Measurements from ENCODE around the gene NME9.
"Not testable (repeated sequence)": the region's sequence is repeated elsewhere in the genome, so short reads cannot be mapped to it uniquely, and the experiment has no call there.

Gene NME9, protein sequence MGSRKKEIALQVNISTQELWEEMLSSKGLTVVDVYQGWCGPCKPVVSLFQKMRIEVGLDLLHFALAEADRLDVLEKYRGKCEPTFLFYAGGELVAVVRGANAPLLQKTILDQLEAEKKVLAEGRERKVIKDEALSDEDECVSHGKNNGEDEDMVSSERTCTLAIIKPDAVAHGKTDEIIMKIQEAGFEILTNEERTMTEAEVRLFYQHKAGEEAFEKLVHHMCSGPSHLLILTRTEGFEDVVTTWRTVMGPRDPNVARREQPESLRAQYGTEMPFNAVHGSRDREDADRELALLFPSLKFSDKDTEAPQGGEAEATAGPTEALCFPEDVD

DNA sequence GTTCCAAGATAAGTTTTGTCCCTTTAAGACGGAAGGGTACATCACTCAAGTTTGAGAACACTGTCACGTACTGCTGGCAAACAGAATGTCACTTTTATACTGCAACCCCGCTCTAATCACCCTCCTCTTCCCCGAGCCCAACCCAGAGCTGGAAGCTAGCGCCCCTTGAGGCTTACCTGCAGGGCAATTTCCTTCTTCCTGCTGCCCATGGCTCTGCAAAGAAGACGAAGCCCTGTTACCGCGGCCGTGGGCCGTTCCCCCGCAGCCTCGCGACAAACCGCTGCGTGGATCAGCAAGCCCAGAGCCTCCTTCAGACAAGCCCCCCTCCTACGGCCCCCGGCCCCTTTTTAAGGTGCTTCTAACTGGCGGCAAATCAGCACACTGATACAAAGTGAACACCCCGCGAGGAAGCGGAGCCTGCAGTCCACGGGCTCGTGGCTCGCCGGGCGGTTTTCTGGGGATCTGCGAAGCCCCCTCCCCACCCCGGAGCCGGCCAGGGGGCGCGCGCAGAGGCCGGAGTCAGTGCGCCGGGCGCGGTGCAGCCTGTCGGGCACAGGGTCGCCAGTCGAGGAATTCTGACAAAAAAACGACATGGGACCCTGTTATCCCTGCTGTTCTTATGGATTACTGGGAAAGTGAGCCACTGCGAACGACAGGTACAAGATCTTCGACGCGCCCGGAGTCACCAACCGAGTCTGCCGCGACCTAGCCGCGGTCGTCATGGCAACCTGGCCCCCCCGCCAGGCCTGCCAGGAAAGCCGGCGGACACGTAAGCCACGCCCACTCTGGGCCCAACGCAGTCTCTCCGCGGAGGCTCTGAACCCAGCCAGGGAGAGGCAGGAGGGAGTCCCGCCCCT lies at the start of gene NME9:
NME9 (minus strand) TSS at position 725 of the 857 bp plus-strand sequence; CDS start at position 209, 516 bp downstream.
- FAIRE-seq, result no peak

DNA sequence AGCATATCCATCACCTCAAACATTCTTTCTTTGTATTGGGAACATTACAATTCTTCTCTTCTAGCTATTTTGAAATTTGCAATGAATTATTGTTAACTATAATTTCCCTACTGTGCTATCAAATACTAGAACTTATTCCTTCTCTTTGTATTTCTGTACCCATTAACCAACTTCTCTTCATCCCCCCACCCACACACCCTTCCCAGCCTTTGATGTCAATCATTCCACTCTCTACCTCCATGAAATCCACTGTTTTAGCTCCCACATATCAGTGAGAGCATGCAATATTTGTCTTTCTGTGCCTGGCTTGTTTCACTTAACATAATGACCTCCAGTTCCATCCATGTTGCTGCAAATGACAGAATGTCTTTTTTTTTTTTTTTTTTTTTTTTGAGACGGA lies 49.3 kb upstream of the NME9 start:
- no peak for FAIRE-seq

DNA sequence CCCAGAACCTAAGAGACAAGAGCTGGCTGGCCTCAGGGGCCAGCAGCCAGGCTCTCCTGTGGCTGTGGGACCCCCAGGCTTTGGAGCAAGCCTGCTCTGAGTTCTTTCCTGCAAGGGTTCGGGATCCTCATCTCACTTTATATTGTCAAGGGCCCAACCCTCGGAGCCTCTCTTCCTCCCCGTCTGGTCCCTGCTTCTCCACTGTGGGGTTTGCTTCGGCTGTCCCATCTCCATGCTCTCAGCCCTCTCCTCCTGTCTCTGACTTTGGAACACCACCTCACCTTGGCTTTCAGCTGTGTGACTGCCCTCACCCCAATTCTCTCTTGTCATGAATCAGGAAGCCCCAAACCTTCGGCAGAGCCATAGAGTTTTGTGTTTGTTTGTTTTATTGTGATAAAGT lies 48.7 kb upstream of the NME9 start:
- FAIRE-seq, result no peak

DNA sequence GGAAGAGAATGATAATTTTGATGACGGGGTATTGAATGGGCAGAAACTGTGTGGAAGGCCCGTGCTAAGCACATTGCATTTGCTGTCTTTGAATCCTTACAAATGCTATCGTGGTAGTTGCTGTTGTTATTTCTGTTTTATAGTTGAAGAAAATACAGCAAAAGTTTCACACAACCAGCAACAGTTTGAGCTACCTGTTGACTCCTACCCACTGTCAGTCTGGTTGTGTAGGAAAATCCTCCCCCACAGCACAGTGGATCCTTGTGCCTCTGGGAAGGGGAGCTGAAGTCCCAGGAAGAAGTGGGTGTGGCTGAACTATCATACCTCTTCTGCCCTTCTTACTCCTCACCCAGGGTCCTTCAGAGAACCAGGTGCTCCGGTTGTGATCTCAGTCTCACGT lies 48.2 kb upstream of the NME9 start:
- FAIRE-seq, result no peak

- FAIRE-seq, result not testable (repeated sequence)
These were observed 47.6 kb upstream of the NME9 start for GRCh38 chr3:138377212-138377611.

- FAIRE-seq, result no peak
These were observed 47.0 kb upstream of the NME9 start for GRCh38 chr3:138376663-138377062.

- FAIRE-seq, result peak; percentile 88
These were observed 45.8 kb upstream of the NME9 start for GRCh38 chr3:138375447-138375846.

DNA sequence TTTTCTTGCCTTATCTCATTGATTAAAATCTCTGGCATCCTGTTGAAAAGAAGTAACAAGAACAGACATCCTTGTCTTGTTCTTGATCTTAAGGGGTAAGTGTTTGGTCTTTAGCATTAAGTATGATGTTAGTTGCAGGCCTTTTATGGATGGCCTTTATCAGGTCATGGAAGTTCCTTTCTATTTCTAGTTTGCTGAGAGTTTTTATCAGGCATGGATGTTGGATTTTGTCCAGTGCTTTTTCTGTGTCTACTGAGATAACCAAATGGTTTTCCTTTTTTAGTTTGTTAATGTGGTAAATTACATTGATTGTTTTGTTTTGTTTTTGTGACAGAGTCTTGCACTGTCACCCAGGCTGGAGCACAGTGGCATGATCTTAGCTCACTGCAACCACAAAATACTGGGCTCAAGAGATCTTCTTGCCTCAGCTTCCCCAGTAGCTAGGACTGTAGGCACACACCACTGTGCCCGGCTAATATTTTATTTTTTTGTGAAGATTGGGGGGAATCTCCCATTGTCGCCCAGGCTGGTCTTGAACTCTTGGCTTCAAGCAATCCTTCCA lies 45.0 kb upstream of the NME9 start:
- FAIRE-seq, result no peak

DNA sequence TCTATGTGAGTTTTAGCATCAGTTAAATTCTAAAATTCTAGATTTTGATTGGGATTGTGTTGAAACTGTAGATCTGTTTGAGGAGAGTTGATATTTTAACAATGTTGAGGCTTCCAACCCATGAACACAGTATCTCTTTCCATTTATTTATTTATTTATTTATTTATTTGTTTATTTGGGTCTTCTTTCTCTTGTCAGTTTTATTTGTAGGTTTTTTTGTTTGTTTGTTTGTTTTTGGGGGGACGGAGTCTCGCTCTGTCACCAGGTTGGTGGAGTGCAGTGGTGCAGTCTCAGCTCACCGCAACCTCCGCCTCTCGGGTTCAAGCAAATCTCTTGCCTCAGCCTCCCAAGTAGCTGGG lies 44.1 kb upstream of the NME9 start:
- FAIRE-seq, result no peak

DNA sequence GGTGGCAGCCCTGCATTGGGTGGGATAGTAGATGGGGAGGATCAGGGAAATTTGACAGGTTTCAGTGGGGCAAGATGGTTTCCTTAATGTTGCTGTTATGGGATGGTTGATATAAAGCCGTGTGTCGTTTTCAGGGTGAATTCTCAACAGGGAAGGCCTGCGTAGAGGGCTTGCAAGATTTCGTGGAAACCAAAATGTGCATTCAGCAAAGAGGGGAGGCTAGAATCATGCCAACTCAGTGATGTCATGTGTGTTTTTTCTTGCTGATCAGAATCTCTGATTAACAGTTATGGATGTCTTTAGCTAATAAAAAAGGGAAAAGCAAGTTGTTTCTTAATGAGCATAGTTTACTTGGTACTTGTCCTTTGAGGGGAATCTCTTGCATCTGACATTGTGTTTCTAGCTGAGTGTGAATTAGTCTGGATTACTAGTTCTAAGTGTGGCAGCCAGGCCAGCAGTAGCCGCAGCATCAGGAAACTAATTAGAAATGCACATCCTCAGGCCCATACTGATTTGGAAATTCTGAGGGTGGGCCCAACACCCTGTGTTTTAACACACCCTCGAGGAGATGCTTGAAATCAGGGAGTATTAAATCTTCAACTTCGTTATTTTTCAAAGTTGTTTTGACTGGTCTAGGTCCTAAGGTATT lies 43.6 kb upstream of the NME9 start:
- no peak for FAIRE-seq

GRCh38 chr3:138371070-138371965 lies 41.7 kb upstream of the NME9 start:
- FAIRE-seq, result no peak

DNA sequence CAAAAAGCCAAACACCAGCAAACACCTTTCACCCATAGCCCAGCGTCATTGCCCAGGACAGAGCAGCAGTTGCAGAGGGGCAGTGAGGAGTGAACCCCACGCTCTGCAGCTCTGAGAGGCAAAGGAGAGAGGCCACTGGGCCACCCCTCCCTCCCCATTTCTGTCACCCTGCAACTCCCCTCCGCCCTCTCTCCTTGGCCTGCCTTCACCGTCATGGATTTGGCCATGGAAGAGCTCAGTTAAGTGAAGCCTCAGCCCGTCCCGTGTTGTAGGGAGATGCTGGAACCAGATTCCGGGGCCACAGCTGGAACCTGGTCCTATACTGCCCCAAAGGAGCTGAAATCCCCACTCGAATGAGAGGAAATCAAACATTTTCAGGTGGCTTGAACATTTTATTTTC lies 40.7 kb upstream of the NME9 start:
- no peak for FAIRE-seq

DNA sequence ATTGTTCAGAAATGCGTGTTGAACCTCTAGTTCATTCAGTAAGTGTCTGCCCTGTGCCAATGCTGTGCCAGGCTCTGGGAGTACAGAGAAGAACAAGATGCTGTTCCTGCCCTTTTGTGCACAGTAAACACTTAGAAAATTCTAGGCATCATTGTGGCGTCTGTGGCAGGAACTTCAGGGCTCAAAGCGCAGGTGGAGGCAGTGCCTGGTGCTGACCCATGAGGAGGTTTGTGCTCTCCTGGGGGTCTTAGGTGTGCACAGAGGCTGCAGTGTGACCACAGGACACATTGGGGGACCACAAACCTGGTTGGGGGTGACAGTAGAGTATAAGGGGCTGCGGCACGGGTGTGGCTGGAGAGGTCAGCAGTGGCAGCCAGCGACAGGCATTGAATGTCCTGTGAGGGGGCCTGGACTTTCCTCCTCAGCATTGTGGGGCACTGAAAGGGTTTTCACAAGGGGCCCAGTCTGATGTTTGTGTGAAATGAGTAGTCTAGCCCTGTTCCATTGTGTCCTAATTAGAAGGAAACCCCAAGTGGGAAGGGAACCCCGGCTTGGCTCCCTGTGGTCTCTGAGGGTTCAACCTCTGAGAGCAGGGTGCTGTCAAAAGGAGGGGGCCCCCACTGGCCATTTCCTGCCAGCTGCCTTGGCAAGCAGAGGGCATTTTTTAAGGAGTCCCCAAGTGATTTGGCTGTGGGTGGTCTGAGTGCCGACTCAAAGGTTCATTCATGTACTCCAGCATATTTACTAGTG lies 39.7 kb upstream of the NME9 start:
- no peak for FAIRE-seq

DNA sequence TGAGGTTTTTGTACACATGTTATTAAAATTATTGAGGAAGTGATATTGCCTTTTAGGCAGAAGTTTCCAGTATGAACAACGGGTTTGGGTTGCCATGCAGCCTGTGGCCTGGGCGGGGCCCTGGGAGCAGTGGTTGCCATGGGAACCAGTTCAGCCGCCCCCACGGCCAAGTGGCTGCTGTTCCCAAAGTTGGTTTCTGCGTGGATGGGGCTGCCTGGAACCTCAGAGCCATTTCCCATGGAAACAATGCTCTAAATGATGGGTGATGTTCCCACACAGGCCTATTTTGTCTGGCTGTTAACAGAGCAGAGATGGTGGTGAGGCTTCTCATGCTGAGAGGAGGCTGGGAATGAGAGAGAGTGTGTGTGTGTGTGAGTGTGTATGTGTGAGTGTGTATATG lies 38.3 kb upstream of the NME9 start:
- no peak for FAIRE-seq

DNA sequence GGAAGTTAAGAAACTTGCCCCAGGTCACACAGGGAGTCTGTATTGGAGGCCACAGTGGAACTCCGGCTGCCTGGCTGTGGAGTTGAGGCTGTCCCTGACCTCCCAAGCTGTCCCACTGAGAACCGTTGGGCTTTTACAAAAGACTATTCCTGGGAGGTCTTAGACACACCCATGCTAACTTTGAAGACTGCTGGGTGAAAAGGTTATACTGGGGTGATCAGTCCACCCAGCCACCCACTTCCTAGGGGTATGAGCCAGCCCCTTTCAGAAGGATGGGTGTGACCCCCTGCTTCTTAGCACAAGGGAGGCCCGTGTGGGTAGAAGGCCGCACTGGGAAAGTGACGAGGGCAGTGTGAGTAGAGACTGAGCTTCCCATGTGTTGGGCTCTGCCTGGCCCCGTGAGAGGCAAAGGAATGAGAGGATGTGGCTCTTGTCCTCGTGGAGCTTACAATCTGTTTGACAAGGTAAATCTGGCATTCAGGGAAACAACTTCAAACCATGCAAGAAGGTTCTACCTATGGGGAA lies 37.7 kb upstream of the NME9 start:
- FAIRE-seq, result no peak

DNA sequence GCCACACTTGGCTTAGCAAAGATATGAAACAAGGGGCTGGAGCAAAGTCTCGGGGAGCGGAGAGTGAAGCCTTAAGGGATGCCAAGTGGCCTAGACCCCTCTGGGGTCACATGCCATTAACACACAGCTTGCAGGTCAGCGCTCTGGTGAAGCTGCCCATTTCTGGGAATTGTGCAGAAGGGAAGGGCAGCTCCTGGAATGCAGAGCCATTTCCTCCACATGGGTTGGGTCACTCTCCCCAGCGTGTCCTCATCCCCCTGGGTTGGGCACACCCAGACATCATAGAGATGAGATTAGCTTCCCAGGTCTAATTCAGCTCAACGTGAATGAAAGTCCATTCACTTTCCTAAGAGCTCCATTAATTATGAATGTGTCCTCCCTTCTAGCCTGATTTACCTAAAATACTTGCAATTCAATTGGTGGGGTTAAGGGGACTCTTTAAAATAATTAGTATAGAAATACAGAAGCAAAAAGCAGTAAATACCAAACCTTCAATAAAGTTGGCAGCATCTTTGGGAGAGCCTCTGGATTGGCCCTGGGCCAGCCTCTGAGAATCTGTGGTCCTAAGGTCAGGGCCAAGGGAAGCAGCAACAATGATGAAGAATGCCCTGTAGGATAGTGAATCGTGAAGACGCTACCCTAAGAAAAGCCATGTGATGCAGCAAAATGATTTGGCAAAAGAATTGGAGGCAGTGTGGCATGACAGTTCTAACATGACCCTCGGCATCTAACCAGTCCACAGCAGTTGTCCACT lies 36.5 kb upstream of the NME9 start:
- FAIRE-seq, result no peak

DNA sequence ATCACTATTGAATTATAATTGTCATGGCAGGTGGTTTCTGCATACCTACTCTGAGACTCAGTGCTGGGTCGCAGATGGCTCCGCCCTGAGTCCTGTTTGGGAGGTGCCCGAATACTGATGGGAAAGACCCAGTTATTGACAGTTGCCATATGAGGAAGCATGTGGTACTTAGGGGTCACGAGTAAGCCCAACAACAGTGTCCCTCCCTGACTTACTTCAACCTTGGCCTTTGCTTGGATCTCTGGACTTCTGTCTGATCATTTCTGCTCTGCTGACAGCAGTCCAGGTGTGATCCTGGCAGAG lies 35.6 kb upstream of the NME9 start:
- no peak for FAIRE-seq

- FAIRE-seq, result no peak
These were observed 35.0 kb upstream of the NME9 start for GRCh38 chr3:138364356-138365252.

- FAIRE-seq, result no peak
These were observed 33.7 kb upstream of the NME9 start for GRCh38 chr3:138363322-138363721.

GRCh38 chr3:138362538-138362937 lies 32.9 kb upstream of the NME9 start:
- FAIRE-seq, result no peak
